Vagina (tissue), 2 donors: ENCODE data around the gene ARID1A.

ENCODE experiments used
- POLR2A ChIP-seq, 2 donors: fragments of 450-650 bp; IDR thresholded peaks; one replicate each; pipeline ENCODE4 v1.6.1; 2017; ENCODE audit warnings: antibody characterized with exemption in 2 of 2, mild to moderate bottlenecking in 2 of 2, moderate library complexity in 2 of 2
- POLR2AphosphoS5 ChIP-seq, 2 donors: sonication (generic); formaldehyde crosslinking; IDR thresholded peaks; one replicate each; pipeline ENCODE4 v1.9.0; 2017; ENCODE audit warnings: antibody characterized with exemption in 2 of 2, mild to moderate bottlenecking in 2 of 2, low read depth in 1 of 2; ENCODE audit not compliant: insufficient read depth in 1 of 2
- TF ChIP-seq, protein P1 (sequence below), 3 experiments: fragments of 450-650 bp in 2 of 3; fragments of 200-600 bp in 1 of 3; sonication (generic) in 1 of 3; IDR thresholded peaks; one replicate each; pipeline ENCODE4 v1.5.1; 2017 to 2019; ENCODE audit warnings: antibody characterized with exemption in 3 of 3, mild to moderate bottlenecking in 2 of 3, moderate library complexity in 2 of 3

DNA sequence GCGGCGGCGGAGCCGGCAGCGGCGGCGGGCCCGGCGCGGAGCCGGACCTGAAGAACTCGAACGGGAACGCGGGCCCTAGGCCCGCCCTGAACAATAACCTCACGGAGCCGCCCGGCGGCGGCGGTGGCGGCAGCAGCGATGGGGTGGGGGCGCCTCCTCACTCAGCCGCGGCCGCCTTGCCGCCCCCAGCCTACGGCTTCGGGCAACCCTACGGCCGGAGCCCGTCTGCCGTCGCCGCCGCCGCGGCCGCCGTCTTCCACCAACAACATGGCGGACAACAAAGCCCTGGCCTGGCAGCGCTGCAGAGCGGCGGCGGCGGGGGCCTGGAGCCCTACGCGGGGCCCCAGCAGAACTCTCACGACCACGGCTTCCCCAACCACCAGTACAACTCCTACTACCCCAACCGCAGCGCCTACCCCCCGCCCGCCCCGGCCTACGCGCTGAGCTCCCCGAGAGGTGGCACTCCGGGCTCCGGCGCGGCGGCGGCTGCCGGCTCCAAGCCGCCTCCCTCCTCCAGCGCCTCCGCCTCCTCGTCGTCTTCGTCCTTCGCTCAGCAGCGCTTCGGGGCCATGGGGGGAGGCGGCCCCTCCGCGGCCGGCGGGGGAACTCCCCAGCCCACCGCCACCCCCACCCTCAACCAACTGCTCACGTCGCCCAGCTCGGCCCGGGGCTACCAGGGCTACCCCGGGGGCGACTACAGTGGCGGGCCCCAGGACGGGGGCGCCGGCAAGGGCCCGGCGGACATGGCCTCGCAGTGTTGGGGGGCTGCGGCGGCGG lies 1.0 kb downstream of the ARID1A start:
- TF ChIP-seq, protein P1, sequence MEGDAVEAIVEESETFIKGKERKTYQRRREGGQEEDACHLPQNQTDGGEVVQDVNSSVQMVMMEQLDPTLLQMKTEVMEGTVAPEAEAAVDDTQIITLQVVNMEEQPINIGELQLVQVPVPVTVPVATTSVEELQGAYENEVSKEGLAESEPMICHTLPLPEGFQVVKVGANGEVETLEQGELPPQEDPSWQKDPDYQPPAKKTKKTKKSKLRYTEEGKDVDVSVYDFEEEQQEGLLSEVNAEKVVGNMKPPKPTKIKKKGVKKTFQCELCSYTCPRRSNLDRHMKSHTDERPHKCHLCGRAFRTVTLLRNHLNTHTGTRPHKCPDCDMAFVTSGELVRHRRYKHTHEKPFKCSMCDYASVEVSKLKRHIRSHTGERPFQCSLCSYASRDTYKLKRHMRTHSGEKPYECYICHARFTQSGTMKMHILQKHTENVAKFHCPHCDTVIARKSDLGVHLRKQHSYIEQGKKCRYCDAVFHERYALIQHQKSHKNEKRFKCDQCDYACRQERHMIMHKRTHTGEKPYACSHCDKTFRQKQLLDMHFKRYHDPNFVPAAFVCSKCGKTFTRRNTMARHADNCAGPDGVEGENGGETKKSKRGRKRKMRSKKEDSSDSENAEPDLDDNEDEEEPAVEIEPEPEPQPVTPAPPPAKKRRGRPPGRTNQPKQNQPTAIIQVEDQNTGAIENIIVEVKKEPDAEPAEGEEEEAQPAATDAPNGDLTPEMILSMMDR (IDR thresholded peaks at IDR 0.05), result no peak
- no peak for TF ChIP-seq POLR2AphosphoS5 (IDR thresholded peaks at IDR 0.05; ENCODE audit: insufficient read depth in 1 of 2, low read depth in 1 of 2)
- TF ChIP-seq POLR2A (IDR thresholded peaks at IDR 0.05), result no peak
